ENCODE measurements around the gene UGT1A10.

The UGT1A10 gene

GRCh38 chr2:233656443-233656842 is 20.2 kb downstream of the UGT1A10 start:
- DNase-seq: no peak

DNA sequence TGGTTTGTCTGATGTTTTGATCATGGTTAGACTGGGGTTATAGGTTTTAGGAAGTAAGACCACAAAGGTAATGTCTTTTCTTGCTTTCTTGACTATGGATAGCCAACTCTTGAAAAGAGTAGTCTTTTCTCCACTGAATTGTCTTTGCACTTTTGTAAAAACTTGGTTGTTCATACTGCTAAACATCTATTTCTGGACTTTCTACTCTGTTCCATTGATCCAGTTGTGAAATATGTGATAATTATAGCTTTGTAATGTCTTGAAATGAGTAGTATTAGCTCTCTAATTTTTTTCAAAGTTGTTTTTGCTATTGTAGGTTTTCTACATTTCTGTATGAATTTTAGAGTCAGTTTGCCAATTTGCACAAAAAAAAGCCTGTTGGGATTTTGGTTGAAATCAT is 22.4 kb downstream of the UGT1A10 start:
- DNase-seq: no peak

DNA sequence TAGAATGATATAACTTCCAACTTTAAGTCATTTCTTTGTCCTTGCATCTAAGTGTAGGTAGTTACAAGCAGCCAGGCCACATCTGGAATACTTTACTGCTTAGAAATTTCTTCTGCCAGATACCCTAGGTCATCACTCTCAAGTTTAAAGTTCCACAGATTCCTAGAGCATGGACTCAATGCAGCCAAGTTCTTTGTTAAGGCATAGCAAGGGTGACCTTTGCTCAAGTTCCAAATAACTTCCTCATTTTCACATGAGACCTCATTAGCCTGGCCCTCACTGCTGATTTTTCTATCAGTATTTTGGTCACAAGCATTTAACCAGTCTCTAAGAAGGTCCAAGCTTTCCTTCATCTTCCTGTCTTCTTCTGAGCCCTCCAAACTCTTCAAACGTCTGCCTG is 27.7 kb downstream of the UGT1A10 start:
- DNase-seq: no peak

DNA sequence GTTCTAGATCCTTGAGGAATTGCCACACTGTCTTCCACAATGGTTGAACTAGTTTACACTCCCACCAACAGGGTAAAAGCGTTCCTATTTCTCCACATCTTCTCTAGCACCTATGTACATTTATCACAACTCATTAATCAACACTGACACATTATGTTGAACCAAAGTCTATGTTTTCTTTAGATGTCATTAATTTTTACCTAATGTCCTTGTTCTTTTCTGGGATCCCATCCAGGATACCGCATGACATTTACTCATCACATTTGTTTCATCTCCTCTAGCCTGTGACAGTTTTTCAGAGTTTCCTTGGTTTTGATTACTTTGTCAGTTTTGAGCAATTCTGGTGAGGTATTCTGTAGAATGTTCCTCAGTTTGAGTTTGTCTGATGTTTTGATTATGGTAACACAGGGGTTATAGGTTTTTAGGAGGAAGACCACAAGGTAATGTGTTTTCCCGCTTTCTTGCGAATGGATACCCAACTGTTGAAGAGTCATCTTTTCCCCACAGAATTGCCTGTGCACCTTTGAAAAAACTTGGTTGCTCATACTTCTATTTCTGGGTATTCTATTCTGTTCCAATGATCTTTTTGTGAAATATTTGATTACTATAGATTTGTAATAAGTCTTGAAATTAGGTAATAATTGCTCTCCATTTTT is 32.5 kb downstream of the UGT1A10 start:
- peak; percentile 89 for DNase-seq

DNA sequence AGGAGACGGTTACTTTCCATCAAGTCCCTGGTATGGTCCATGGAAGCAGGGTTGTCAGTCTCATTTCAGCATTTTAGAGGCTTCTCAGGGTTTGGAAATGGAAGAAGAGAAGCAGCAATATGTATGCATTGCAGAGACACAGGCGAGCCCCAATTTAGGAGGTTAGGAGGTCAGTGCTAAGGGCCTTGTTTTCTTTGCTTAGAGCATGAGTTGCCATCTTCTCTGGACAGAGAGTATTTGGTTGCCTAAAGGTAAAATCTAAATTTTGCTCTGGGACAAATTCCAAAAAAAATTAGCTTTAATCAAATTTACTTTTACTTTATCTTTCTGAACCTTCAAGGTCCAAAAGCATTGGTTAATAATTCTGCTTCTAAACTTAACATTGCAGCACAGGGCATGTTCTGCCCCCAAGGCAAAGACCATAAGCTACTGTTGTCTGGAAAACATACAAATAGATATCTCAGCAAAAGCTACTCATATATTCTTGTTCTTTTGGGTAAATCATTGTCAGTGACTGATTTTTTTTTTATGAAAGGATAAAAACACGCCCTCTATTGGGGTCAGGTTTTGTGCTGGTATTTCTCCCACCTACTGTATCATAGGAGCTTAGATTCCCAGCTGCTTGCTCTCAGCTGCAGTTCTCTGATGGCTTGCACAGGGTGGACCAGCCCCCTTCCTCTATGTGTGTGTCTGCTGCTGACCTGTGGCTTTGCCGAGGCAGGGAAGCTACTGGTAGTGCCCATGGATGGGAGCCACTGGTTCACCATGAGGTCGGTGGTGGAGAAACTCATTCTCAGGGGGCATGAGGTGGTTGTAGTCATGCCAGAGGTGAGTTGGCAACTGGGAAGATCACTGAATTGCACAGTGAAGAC is 35.3 kb downstream of the UGT1A10 start, which contains the start of gene UGT1A9:
Gene UGT1A9 (plus strand): TSS at position 609 of the 872 bp plus-strand sequence. CDS start 37 bp downstream, at position 646.
- DNase-seq: no peak

GRCh38 chr2:233672886-233673285 is 36.6 kb downstream of the UGT1A10 start:
- DNase-seq: no peak

GRCh38 chr2:233673896-233674295 is 37.6 kb downstream of the UGT1A10 start:
- peak; percentile 50 for DNase-seq

DNA sequence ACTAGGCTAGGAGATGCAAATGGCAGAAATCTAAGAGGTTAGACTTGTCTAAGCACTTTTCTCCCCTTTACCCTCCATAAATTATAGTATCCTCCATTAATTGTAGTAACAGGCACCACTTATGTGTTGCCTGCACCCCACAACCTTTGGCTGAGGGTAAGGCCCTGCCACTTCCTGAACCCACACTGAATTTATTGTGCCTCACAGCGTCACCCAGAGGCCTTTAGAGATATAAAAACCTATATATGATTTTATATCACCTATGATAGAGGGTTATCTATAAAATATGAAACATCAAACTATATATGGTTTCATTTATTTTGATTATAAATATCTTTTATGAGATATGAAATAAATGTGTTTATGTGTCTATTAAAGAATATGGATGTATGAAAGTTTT is 38.1 kb downstream of the UGT1A10 start:
- DNase-seq: no peak

DNA sequence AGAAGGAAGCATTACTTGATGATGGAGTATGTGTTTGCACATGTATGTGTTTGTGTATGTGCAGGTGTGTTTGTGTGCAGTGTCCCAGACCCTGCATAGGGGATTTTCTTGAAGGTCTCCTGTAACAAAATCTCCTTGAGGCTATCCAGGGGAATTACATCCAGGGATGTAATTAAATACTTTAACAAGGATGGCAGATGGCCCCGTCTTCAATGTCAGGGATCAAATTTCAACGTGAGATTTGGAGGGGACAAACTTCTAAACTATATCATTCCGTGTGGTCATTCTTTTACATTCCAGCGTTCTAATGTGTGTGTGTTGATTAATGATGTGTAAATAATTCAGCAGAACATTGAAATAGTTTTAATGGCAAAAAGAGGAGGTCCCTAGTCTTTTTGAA is 38.7 kb downstream of the UGT1A10 start:
- DNase-seq: no peak

DNA sequence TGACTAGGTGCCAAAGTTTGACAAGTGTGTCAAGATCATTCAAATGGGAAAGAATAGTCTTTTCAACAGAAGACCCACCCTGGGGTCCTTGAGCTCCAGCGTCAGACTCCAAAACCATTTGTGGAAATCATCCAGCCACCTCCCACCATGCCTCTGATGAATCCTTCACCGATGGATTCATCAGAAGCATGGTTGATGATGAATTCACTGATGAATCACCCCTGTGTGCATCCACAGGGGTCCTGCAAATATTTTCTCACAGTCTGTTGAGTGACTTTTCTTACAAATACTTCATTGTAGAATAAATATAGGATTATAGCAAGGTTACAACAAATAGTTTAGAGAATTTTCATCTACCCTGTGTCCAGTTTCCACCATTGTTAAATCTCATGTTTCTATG is 39.8 kb downstream of the UGT1A10 start:
- peak; percentile 73 for DNase-seq

DNA sequence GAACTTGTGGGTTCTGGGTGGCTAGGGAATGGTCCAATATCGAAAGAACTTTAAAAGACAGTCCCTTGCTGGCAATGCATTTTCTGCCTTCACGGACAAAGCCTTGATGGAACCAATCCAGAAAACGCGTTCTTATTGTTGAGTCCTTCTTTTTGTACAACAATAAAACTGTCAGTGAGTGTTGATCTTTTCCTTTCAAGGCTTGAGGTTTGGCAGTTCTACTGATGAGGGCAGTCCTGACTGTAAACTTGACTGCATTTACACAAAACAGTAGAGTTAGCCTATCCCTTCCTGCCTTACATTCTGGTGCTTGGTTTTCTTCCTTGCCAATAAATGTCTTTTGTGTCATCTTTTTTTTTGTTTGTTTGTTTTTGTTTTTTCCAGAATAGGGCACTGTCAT is 42.9 kb downstream of the UGT1A10 start:
- no peak for DNase-seq

DNA sequence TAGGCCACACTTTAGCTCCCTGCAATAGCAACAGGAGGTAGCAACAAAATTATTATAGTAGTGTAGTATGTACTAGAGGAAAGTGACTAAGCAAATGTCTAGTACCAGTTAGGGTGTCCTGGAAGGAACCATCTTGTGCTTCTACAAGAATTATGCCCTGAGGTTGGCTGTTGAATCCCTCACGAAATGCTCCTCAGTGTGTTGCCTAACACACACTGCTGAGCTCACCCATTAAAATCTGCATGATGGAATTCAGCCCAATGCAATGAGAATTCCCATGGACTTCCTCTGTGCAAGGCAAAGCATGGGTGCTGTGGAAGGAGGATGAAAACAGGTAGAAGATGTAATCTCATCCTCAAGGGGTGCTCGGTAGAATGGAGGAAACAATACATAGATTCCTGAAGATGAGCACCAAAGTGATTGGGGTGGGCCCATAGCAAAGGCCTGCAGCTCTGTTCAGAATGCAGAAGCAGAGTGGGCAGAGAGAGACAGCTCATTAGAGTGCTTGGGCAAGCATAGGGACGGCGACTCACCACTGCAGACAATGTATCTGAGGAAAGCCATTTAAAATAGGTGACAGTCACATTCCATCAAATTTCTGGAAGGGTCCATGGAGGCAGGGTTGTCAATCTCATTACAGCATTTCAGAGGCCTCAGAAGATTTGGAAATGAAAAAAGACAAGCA is 44.3 kb downstream of the UGT1A10 start:
- no peak for DNase-seq

DNA sequence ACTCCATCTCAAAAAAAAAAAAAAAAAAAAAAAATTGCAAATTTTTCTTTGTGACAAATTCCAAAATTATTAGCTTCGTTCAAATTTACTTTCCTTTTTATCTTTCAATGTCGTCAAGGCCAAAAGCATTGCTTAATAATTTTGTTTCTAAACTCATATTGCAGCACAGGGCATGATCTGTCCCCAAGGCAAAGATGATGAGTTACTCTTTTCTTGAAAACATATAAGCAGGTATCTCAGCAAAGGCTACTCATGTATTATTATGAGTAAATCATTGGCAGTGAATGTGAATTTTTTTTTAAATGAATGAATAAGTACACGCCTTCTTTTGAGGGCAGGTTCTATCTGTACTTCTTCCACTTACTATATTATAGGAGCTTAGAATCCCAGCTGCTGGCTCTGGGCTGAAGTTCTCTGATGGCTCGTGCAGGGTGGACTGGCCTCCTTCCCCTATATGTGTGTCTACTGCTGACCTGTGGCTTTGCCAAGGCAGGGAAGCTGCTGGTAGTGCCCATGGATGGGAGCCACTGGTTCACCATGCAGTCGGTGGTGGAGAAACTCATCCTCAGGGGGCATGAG is 45.4 kb downstream of the UGT1A10 start, which contains the start of gene UGT1A7:
Gene UGT1A7 (plus strand): TSS at position 381 of the 579 bp plus-strand sequence. CDS start 37 bp downstream, at position 418.
- DNase-seq: no peak

GRCh38 chr2:233684640-233685039 is 48.4 kb downstream of the UGT1A10 start:
- DNase-seq: no peak

DNA sequence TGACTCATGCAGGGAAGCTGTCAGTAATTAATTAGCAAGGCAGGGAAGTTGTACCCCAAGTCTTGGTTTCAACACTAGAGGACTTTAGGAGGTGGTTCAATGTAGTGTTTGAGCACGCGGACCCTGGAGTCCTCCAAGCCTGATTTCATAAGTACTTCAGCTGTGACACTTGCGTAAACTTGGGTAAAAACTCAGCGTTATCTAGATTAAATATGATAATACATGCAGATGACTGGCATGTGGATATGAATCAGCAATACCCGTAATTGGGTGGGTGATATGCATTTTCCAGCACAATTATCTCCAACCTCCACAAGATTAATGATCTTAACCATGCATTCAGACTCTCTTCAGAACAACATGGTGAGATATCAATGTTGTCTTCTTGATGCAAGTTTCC is 50.7 kb downstream of the UGT1A10 start:
- no peak for DNase-seq

DNA sequence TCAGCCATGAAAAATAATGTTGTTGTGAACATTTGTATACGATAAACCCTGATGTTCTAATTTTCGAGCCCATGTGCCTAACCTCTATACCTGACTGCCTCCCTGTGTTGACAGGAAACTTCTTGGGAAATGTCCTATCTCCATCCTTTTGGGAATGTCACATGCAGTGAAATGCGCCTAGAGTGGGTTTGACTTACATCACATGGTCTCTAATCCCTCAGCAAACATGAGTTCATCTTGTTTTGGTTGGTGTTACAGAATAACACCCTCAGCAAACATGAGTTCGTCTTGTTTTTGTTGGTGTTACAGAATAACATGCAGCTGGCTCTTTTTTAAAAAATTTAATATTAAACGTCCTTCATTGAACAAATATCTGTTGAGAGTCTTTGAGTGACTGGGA is 52.1 kb downstream of the UGT1A10 start:
- DNase-seq: no peak

DNA sequence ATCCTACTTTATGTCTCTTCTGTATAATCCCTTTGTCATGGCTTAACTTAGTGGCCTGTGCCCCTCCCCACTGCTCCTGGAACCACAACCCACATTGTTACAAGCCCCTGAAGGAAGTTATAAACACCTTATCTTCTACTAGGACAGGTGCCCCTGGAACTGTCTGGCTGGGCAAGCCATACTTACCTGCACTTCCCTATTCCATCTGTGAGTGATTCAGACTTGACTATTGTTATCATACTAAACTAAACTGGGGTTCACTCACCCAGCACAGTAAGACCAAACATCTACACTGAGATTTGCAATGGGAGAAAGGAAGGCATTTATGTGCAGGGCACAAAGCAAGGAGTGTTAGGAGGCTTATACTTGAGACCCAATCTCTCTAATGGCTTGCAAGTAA is 52.8 kb downstream of the UGT1A10 start:
- DNase-seq: no peak

DNA sequence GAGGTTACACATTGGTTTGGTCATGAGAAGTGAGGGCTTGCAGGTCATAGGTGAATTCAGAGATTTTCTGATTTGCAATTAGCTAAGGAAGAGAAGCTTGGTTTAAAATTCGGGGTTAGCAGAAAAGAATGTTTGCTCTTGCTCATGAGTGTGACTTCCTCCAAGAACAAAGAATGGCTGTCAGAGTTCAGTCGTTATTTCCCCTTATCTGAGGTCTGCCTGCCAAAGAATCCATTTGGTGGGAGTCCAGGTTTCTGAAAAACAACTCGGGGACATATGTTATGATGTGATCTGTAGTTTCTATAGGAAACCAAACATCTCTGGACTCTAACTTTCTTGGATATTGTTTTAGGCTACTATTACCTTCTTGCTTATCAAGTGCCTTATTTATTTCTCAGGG is 53.3 kb downstream of the UGT1A10 start:
- no peak for DNase-seq

GRCh38 chr2:233690444-233690843 is 54.2 kb downstream of the UGT1A10 start:
- peak; percentile 26 for DNase-seq

- no peak for DNase-seq
Measured at GRCh38 chr2:233691443-233692433, 55.5 kb downstream of the UGT1A10 start.

DNA sequence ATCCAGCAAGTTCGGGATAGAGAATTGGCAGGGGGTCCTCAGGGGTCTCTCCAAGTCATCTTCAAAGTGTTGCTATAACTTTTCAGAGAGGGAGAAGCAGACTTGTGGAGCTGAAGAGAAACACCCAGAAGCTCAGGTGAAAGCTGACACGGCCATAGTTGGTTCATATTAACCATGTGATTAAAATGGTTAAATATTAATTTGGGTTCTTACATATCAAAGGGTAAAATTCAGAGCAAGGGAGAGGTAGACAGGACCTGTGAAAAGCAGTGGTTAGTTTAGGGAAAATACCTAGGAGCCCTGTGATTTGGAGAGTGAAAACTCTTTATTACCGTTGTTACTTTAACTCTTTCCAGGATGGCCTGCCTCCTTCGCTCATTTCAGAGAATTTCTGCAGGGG is 56.4 kb downstream of the UGT1A10 start, which contains the start of gene UGT1A6:
Gene UGT1A6 (plus strand): TSS at position 243 of the 400 bp plus-strand sequence. CDS start 115 bp downstream, at position 358.
- no peak for DNase-seq

- DNase-seq: no peak
Measured at GRCh38 chr2:233693963-233694362, 57.7 kb downstream of the UGT1A10 start.
